Stimulated activated naive B cell treated with anti-CD40 and anti-IgM and Interleukin-4, amounts not matched to agents 10 μg/mL and 1 μg/mL and 100 μg/mL, for 72 hours (primary cell): ENCODE data around the gene UGT1A8.
"Not testable (repeated sequence)": the region's sequence is repeated elsewhere in the genome, so short reads cannot be mapped to it uniquely, and the experiment has no call there.

ENCODE experiments used
- ATAC-seq, 2 donors: fragments of 150-1000 bp; cut with Tn5 transposase; replicated peaks; 2 replicates each; pipeline ENCODE4 v1.10.0; 2021; ENCODE audit warnings: moderate library complexity in 1 of 2
- DNase-seq: peaks from one replicate; pipeline ENCODE4 v3.0.0; 2021
- H3K27ac Mint-ChIP-seq: one replicate; pipeline ENCODE4 v1.8.0; 2022; ENCODE audit warnings: mild to moderate bottlenecking, mixed read lengths
- H3K27me3 Mint-ChIP-seq, 2 donors: one replicate each; pipeline ENCODE4 v1.8.0; 2022; ENCODE audit warnings: mixed read lengths in 2 of 2
- H3K36me3 Mint-ChIP-seq, 2 donors: one replicate each; pipeline ENCODE4 v1.8.0; 2022; ENCODE audit warnings: mixed read lengths in 2 of 2, mild to moderate bottlenecking in 1 of 2
- H3K4me1 Mint-ChIP-seq, 2 donors: one replicate each; pipeline ENCODE4 v1.8.0; 2022; ENCODE audit warnings: mixed read lengths in 2 of 2, mild to moderate bottlenecking in 1 of 2
- H3K4me3 Mint-ChIP-seq, 2 donors: one replicate each; pipeline ENCODE4 v1.8.0; 2022; ENCODE audit warnings: mild to moderate bottlenecking in 2 of 2, mixed read lengths in 2 of 2, moderate library complexity in 1 of 2
- H3K9me3 Mint-ChIP-seq, 2 donors: one replicate each; pipeline ENCODE4 v1.8.0; 2022; ENCODE audit warnings: mixed read lengths in 2 of 2, mild to moderate bottlenecking in 1 of 2

UGT1A8 gene

DNA sequence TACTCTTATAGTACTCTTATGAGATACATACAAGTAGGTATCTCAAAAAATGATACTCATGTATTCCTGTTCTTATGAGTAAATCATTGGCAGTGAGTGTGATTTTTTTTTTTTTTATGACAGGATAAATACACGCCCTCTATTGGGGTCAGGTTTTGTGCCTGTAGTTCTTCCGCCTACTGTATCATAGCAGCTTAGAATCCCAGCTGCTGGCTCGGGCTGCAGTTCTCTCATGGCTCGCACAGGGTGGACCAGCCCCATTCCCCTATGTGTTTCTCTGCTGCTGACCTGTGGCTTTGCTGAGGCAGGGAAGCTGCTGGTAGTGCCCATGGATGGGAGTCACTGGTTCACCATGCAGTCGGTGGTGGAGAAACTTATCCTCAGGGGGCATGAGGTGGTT, at the start of gene UGT1A8:
TSS of gene UGT1A8 (plus strand) at position 158 of the 400 bp plus-strand sequence. CDS start at position 233, 75 bp downstream.
- not testable (repeated sequence) for H3K4me1 Mint-ChIP-seq, H3K4me3 Mint-ChIP-seq, H3K36me3 Mint-ChIP-seq, H3K27ac Mint-ChIP-seq, ATAC-seq, DNase-seq
- H3K9me3 Mint-ChIP-seq = peaks cover 0 to 29% of the 10 kb centered on the region in 2 donors
- peaks cover 26 to 42% of the 10 kb centered on the region in 2 donors for H3K27me3 Mint-ChIP-seq

DNA sequence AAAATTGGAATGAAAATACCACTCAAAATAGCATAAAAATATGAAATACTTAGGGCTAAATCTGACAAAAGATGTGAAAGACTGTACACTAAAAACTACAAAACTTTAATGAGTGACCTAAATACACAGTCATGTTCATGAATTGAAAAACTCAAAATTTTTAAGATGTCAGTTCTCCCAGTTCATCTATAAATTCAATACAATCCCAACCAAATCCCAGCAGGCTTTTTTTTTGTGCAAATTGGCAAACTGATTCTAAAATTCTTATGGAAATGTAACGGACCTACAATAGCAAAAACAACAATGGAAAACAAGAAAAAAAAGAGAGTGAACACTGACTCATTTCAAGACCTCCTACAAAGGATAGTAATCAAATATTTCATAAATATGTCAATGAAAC, 46.4 kb upstream of the UGT1A8 start:
- Mint-ChIP-seq H3K27ac (no peak overlapping the region), H3K27me3 (peaks cover 7 to 8% of the 10 kb centered on the region in 2 donors), H3K36me3 (peaks cover 0 to 1% of the 10 kb centered on the region in 2 donors), H3K4me3 (no peak overlapping the region), H3K4me1 (peaks cover 1 to 6% of the 10 kb centered on the region in 2 donors), H3K9me3 (peaks cover 2 to 5% of the 10 kb centered on the region in 2 donors)
- DNase-seq = no peak
- no peak for ATAC-seq

DNA sequence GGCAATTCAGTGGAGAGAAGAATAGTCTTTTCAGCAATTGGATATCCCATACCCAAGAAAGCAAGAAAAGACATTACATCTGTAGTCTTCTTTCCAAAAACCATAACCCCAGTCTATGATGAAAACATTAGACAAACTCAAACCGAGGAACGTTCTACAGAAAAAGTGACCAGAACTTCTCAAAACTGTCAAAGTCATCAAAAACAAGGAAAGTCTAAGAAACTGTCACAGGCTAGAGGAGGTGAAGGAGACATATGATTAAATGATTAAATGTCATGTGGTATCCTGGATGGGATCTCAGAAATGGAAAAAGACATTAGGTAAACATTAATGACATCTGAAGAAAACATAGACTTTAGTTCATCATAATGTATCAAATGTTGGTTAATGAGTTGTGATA, 46.0 kb upstream of the UGT1A8 start:
- peaks cover 1 to 6% of the 10 kb centered on the region in 2 donors for H3K4me1 Mint-ChIP-seq
- H3K27ac Mint-ChIP-seq = no peak overlapping the region
- H3K9me3 Mint-ChIP-seq = peaks cover 2 to 5% of the 10 kb centered on the region in 2 donors
- no peak for ATAC-seq
- no peak for DNase-seq
- peaks cover 0 to 1% of the 10 kb centered on the region in 2 donors for H3K36me3 Mint-ChIP-seq
- peaks cover 7 to 8% of the 10 kb centered on the region in 2 donors for H3K27me3 Mint-ChIP-seq
- no peak overlapping the region for H3K4me3 Mint-ChIP-seq

- Mint-ChIP-seq H3K4me1 (peaks cover 4 to 12% of the 10 kb centered on the region in 2 donors), H3K27me3 (peaks cover 7 to 8% of the 10 kb centered on the region in 2 donors)
Observed at GRCh38 chr2:233572468-233572867, 45.0 kb upstream of the UGT1A8 start.

DNA sequence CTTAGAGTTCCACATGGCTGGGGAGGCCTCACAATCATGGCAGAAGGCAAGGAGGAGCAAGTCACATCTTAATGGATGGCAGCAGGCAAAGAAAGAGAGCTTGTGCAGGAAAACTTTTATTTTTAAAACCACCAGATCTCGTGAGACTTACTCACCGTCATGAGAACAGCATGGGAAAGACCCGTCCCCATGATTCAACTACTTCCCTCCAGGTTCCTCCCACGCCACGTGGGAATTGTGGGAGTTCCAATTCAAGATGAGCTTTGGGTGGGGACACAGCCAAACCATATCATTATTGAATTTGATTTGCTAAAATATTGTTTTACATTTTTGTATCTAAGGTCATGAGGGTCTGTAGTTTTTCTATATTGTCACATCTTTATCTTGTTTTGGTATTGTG, 40.1 kb upstream of the UGT1A8 start:
- not testable (repeated sequence) for H3K4me3 Mint-ChIP-seq, H3K36me3 Mint-ChIP-seq, H3K4me1 Mint-ChIP-seq

More at GRCh38 chr2:233572468-233572867, 45.0 kb upstream of the UGT1A8 start:
- DNase-seq = no peak
- Mint-ChIP-seq H3K27ac (no peak overlapping the region), H3K36me3 (peaks cover 1 to 5% of the 10 kb centered on the region in 2 donors), H3K9me3 (peaks cover 2 to 5% of the 10 kb centered on the region in 2 donors), H3K4me3 (no peak overlapping the region)
- ATAC-seq = no peak

GRCh38 chr2:233583217-233583965, 34.0 kb upstream of the UGT1A8 start:
- not testable (repeated sequence) for ATAC-seq, H3K36me3 Mint-ChIP-seq, H3K4me1 Mint-ChIP-seq, DNase-seq, H3K9me3 Mint-ChIP-seq
- H3K27me3 Mint-ChIP-seq = peaks cover 17 to 18% of the 10 kb centered on the region in 2 donors
- H3K27ac Mint-ChIP-seq = peak overlapping the region; percentile 75
- peak overlapping the region in 1 of 2 donors; percentile 47 for H3K4me3 Mint-ChIP-seq

More for the DNA sequence above, 40.1 kb upstream of the UGT1A8 start:
- H3K9me3 Mint-ChIP-seq, DNase-seq, H3K27ac Mint-ChIP-seq, ATAC-seq, H3K27me3 Mint-ChIP-seq: not testable (repeated sequence)

DNA sequence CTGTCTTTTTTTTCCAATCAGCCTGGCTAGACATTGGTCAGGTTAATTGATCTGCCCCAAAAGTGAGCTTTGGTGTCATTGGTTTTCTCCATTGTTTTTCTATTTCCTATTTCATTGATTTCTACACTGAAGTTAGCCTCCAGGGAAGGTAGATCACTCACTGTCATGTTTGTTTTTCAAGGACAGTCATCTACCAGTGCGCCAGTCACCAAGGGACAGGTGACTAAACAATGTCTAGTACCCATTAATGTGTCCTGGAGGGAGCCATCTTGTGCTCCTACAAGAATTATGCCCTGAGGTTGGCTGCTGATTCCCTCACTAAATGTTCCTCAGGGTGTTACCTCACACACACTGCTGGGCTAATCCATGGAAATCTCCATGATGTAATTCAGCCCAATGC, 33.2 kb upstream of the UGT1A8 start:
- no peak for DNase-seq
- no peak overlapping the region for H3K27ac Mint-ChIP-seq

GRCh38 chr2:233588400-233588799, 29.0 kb upstream of the UGT1A8 start:
- ATAC-seq (no peak), DNase-seq (no peak)
- no peak overlapping the region for H3K4me3 Mint-ChIP-seq
- H3K27me3 Mint-ChIP-seq = peaks cover 12 to 23% of the 10 kb centered on the region in 2 donors
- H3K27ac Mint-ChIP-seq = no peak overlapping the region
- no peaks in the 10 kb centered on the region for H3K9me3 Mint-ChIP-seq
- H3K36me3 Mint-ChIP-seq = peaks cover 0 to 3% of the 10 kb centered on the region in 2 donors
- H3K4me1 Mint-ChIP-seq = peaks cover 3 to 14% of the 10 kb centered on the region in 2 donors

More for the DNA sequence above, 33.2 kb upstream of the UGT1A8 start:
- Mint-ChIP-seq H3K4me3 (no peak overlapping the region), H3K9me3 (no peaks in the 10 kb centered on the region), H3K27me3 (peaks cover 17 to 23% of the 10 kb centered on the region in 2 donors), H3K36me3 (peaks cover 0 to 3% of the 10 kb centered on the region in 2 donors), H3K4me1 (peaks cover 0 to 9% of the 10 kb centered on the region in 2 donors)
- no peak for ATAC-seq

DNA sequence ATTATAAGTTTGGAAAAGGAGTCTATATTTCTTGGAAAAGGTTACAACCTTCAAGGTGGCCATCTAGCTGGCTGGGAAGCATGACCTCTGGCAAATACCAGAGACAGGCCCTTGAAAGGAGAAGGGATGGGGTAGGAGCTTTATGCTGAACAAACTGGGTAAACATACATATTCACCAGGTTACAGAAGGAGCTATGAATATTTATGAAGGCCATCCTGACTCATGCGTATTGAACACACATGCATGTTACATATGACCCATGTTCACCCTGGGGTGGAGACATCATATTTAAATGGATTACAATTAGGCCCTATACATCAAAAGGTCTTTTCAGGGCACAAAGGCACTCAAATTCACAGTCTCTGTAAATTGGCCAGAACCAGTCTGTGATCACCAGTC, 24.7 kb upstream of the UGT1A8 start:
- H3K4me3 Mint-ChIP-seq, H3K9me3 Mint-ChIP-seq, H3K27me3 Mint-ChIP-seq, H3K36me3 Mint-ChIP-seq, H3K27ac Mint-ChIP-seq, DNase-seq, ATAC-seq: not testable (repeated sequence)
- H3K4me1 Mint-ChIP-seq = peaks cover 17 to 24% of the 10 kb centered on the region in 2 donors

GRCh38 chr2:233593201-233593600, 24.2 kb upstream of the UGT1A8 start:
- H3K9me3 Mint-ChIP-seq = peaks cover 2 to 5% of the 10 kb centered on the region in 2 donors

DNA sequence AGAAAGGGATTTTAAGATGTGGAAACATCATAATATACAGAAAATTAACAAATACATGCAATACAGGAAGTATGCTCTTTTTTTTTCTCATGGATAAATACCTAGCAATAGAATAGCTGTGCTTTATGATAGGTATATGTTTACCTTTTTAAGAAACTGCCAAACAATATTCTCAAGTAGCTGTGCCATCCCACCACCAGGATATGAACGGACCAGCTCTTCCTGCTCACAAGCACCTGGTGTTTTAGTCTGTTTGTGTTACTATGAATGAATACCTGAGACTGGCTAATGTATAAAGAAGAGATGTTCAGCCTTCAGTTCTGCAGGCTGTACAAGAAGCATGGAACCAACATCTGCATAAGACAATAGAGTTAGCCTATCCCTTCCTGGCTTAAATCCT, 19.9 kb upstream of the UGT1A8 start:
- H3K4me3 Mint-ChIP-seq = no peak overlapping the region

More at GRCh38 chr2:233593201-233593600, 24.2 kb upstream of the UGT1A8 start:
- Mint-ChIP-seq H3K36me3 (no peaks in the 10 kb centered on the region), H3K27ac (no peak overlapping the region), H3K4me1 (peaks cover 17 to 23% of the 10 kb centered on the region in 2 donors), H3K4me3 (no peak overlapping the region), H3K27me3 (peaks cover 0 to 4% of the 10 kb centered on the region in 2 donors)
- DNase-seq = no peak
- ATAC-seq = peak; percentile 46 to 64

GRCh38 chr2:233598952-233599351, 18.5 kb upstream of the UGT1A8 start:
- H3K36me3 Mint-ChIP-seq = peaks cover 6 to 7% of the 10 kb centered on the region in 2 donors
- H3K27me3 Mint-ChIP-seq = peaks cover 14 to 15% of the 10 kb centered on the region in 2 donors
- peaks cover 10 to 15% of the 10 kb centered on the region in 2 donors for H3K4me1 Mint-ChIP-seq
- no peak overlapping the region for H3K27ac Mint-ChIP-seq
- DNase-seq (no peak), ATAC-seq (no peak)
- H3K4me3 Mint-ChIP-seq = no peak overlapping the region
- peaks cover 6 to 8% of the 10 kb centered on the region in 2 donors for H3K9me3 Mint-ChIP-seq

More for the DNA sequence above, 19.9 kb upstream of the UGT1A8 start:
- ATAC-seq (no peak), DNase-seq (no peak)
- Mint-ChIP-seq H3K27me3 (peaks cover 9 to 14% of the 10 kb centered on the region in 2 donors), H3K4me1 (peaks cover 17 to 23% of the 10 kb centered on the region in 2 donors), H3K9me3 (peaks cover 4 to 5% of the 10 kb centered on the region in 2 donors), H3K27ac (no peak overlapping the region), H3K36me3 (peaks cover 0 to 3% of the 10 kb centered on the region in 2 donors)

- peaks cover 14 to 21% of the 10 kb centered on the region in 2 donors for H3K27me3 Mint-ChIP-seq
- no peak overlapping the region for H3K4me3 Mint-ChIP-seq
- DNase-seq (no peak), ATAC-seq (no peak)
- peaks cover 6 to 7% of the 10 kb centered on the region in 2 donors for H3K36me3 Mint-ChIP-seq
- no peak overlapping the region for H3K27ac Mint-ChIP-seq
- peaks cover 4 to 8% of the 10 kb centered on the region in 2 donors for H3K9me3 Mint-ChIP-seq
- H3K4me1 Mint-ChIP-seq = peaks cover 6 to 9% of the 10 kb centered on the region in 2 donors
Observed at GRCh38 chr2:233600386-233600785, 17.0 kb upstream of the UGT1A8 start.

GRCh38 chr2:233602076-233602475, 15.4 kb upstream of the UGT1A8 start:
- Mint-ChIP-seq H3K27me3 (peaks cover 14 to 21% of the 10 kb centered on the region in 2 donors), H3K27ac (no peak overlapping the region), H3K9me3 (peaks cover 3 to 4% of the 10 kb centered on the region in 2 donors), H3K36me3 (peaks cover 6 to 7% of the 10 kb centered on the region in 2 donors), H3K4me1 (no peaks in the 10 kb centered on the region), H3K4me3 (no peak overlapping the region)
- no peak for ATAC-seq
- no peak for DNase-seq

DNA sequence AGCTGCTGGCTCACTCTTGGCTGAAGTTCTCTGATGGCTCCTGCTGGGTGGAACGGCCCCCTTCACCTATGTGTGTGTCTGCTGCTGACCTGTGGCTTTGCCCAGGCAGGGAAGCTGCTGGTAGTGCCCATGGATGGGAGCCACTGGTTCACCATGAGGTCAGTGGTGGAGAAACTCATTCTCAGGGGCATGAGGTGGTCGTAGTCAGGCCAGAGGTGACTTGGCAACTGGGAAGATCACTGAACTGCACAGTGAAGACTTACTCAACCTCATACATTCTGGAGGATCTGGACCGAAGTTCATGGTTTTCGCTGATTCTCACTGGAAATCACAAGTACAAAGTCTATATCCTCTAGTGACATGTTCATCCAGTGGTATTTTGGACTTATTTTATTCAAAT, 13.9 kb upstream of the UGT1A8 start:
- ATAC-seq (no peak), DNase-seq (no peak)
- Mint-ChIP-seq H3K36me3 (peaks cover 6 to 7% of the 10 kb centered on the region in 2 donors), H3K27me3 (peaks cover 14 to 21% of the 10 kb centered on the region in 2 donors), H3K4me1 (no peaks in the 10 kb centered on the region), H3K27ac (no peak overlapping the region), H3K9me3 (peaks cover 3 to 4% of the 10 kb centered on the region in 2 donors), H3K4me3 (no peak overlapping the region)
